Pancreas (tissue), 10 donors: ENCODE results near the gene CERT1. TPM values are rescaled to one million over a fixed set of nuclear protein-coding genes. Genes with fewer than 3 reads are reported as not detected.

Experiments used
- ATAC-seq, 4 donors: fragments of 200-7000 bp; cut with Tn5 transposase; one replicate each; pipeline versions ENCODE4 v1.8.0 to v1.9.1; 2020; ENCODE audit warnings: mild to moderate bottlenecking in 4 of 4, moderate library complexity in 4 of 4
- DNase-seq, 6 donors: peaks; one replicate each; pipeline ENCODE4 v3.0.0-alpha.2; 2020
- FAIRE-seq: peaks from 2 replicates; lab custom pipeline; 2012; peaks lifted over from hg19 to GRCh38; lab: Jason Lieb, UNC
- H3K27ac ChIP-seq, 4 donors: fragments of 200-600 bp; sonication (generic); 1 replicate in 3 of 4; 2 replicates in 1 of 4; pipeline versions ENCODE4 v1.5.0 to v1.8.0; 2020
- H3K27me3 ChIP-seq, 4 donors: fragments of 200-600 bp; one replicate each; pipeline ENCODE4 v1.8.0; 2021
- H3K36me3 ChIP-seq, 3 donors: fragments of 200-600 bp; sonication (generic) in 1 of 3; one replicate each; pipeline versions ENCODE4 v1.5.0 to v1.8.0; 2020 to 2021
- H3K4me1 ChIP-seq, 3 donors: fragments of 200-600 bp; one replicate each; pipeline ENCODE4 v1.8.0; 2021
- H3K4me3 ChIP-seq, 4 donors: fragments of 200-600 bp; sonication (generic) in 2 of 4; one replicate each; pipeline versions ENCODE4 v1.5.0 to v1.8.0; 2020 to 2021
- H3K9me3 ChIP-seq, 4 donors: fragments of 200-600 bp; one replicate each; pipeline ENCODE4 v1.8.0; 2021
- WGBS, 2 donors: extraction: QIAGEN DNeasy Blood & Tissue Kit; methylation state at CpG; one replicate each; pipeline ENCODE4 v1.1.7; 2013; 5-methylcytosine and 5-hydroxymethylcytosine counted together
- intact Hi-C, 3 donors: fragments of 100-400 bp; cut with DNase I; formaldehyde crosslinking; loops; one replicate each; pipeline versions ENCODE4 v1.11.1 to v1.14.2; 2022
- polyA plus RNA-seq, 2 donors: library from polyadenylated mRNA; stranded (reverse); fragments of 200-250 nt; gene quantifications; one replicate each; pipeline ENCODE4 v1.2.3, GENCODE V29; 2013
- total RNA-seq, 6 donors: library from RNA; stranded (reverse); fragmentation: NEBNext Ultra II Directional in 4 of 6; extraction: Animal tissue kit (Norgen Biotek cat#: 25700) in 4 of 6; gene quantifications; one replicate each; pipeline versions ENCODE4 v1.2.1 to v1.2.4, GENCODE V29; 2021 to 2023
- TF ChIP-seq, protein P1 (sequence below), 4 donors: fragments of 200-600 bp; sonication (generic) in 3 of 4; IDR thresholded peaks; one replicate each; pipeline versions ENCODE4 v1.5.0 to v1.8.0; 2021; ENCODE audit warnings: antibody characterized with exemption in 4 of 4
- donor health status: healthy with polysubstance abuse.
- donor health status: DM: no; HTN: no; CAD: no; lungs with moderate emphysema.
- donor health status: DM: no; HTN: no; CAD: no.
- donor health status: control.
- donor health status: control.
- donor health status: Bipolar disorder and iron deficiency.
- donor health status: DM: yes; HTN: yes; CAD: no.
- donor health status: DM: no; HTN: no; CAD: no.
- donor health status: DM: no; HTN: no; CAD: no.
- donor health status: DM: yes; HTN: yes; CAD: no.

The CERT1 gene
- total and polyA plus RNA-seq, 8 donors = 6.2 to 22.7 (median 11.1) TPM

DNA sequence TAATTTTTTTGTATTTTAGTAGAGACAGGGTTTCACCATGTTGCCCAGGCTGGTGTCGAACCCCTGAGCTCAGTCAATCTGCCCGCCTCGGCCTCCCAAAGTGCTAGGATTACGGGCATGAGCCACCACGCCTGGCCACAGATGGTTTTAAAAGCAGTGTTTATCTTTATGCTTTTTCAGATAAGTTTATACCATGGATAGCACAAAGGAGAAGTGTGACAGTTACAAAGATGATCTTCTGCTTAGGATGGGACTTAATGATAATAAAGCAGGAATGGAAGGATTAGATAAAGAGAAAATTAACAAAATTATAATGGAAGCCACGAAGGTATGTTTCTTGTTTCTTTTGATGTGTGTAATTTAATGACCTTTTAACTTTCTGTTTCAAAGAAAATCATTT lies 35.4 kb upstream of the CERT1 start:
- WGBS, 2 donors = 96 to 97% methylated on average over 6 of the region's 6 CpGs
- no peak for FAIRE-seq
- intact Hi-C loops = no loop called here

DNA sequence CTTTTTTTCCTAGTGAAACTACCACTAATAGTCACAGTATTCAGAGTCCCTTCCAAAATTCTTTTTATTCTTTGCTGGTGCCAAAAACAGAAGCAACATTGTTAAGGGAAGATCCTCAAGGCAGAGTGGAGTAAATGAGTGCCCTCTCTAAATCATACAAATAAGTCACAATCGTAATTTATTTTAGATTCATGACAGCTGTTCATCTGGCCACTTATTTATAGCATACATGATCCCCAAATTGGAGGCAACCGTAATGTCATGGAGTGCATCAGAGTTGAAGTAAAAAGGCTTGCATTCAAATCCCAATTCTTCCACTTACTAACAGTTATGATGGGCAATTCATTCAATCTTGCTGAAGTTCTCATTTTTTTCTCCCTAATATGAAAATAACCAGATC lies 33.7 kb upstream of the CERT1 start:
- ATAC-seq (no peak), DNase-seq (no peak), FAIRE-seq (no peak)
- no peaks in the 10 kb centered on the region for H3K27me3 ChIP-seq
- intact Hi-C loops = no loop called here
- H3K9me3 ChIP-seq = no peaks in the 10 kb centered on the region
- 89 to 94% methylated on average over 2 of the region's 2 CpGs for WGBS, 2 donors
- H3K36me3 ChIP-seq = no peaks in the 10 kb centered on the region
- no peak overlapping the region for H3K27ac ChIP-seq
- no peaks in the 10 kb centered on the region for H3K4me1 ChIP-seq
- H3K4me3 ChIP-seq = no peak overlapping the region
- TF ChIP-seq, protein P1, sequence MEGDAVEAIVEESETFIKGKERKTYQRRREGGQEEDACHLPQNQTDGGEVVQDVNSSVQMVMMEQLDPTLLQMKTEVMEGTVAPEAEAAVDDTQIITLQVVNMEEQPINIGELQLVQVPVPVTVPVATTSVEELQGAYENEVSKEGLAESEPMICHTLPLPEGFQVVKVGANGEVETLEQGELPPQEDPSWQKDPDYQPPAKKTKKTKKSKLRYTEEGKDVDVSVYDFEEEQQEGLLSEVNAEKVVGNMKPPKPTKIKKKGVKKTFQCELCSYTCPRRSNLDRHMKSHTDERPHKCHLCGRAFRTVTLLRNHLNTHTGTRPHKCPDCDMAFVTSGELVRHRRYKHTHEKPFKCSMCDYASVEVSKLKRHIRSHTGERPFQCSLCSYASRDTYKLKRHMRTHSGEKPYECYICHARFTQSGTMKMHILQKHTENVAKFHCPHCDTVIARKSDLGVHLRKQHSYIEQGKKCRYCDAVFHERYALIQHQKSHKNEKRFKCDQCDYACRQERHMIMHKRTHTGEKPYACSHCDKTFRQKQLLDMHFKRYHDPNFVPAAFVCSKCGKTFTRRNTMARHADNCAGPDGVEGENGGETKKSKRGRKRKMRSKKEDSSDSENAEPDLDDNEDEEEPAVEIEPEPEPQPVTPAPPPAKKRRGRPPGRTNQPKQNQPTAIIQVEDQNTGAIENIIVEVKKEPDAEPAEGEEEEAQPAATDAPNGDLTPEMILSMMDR (IDR thresholded peaks at IDR 0.05) = no peak

More for the DNA sequence above, 35.4 kb upstream of the CERT1 start:
- no peaks in the 10 kb centered on the region for H3K27me3 ChIP-seq
- no peaks in the 10 kb centered on the region for H3K9me3 ChIP-seq
- TF ChIP-seq, protein P1 (IDR thresholded peaks at IDR 0.05) = no peak
- H3K4me1 ChIP-seq = no peaks in the 10 kb centered on the region
- H3K27ac ChIP-seq = no peak overlapping the region
- no peak overlapping the region for H3K4me3 ChIP-seq
- no peak for DNase-seq
- ATAC-seq = no peak
- H3K36me3 ChIP-seq = no peaks in the 10 kb centered on the region

DNA sequence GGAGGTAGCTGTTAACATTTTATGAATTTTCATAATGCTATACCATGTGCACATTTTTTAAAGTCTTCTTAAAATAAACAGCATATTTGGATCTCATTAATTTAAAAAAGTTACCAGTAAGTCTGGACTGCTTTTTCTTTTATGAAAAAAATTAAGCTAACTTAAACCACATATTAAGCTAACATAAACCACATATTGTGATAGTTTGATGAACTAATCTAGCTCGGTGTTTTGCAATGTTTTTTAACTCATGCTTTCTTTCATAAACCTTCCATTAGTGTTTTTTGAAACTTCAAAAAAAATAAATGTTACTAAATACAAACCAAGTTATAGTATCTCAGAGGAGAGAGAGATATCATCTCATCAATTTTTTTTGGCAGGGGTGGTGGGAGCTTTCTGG lies 26.8 kb upstream of the CERT1 start:
- DNase-seq (no peak), FAIRE-seq (no peak), ATAC-seq (no peak)
- H3K4me3 ChIP-seq = no peak overlapping the region
- H3K27ac ChIP-seq = no peak overlapping the region
- TF ChIP-seq, protein P1 (IDR thresholded peaks at IDR 0.05) = no peak
- intact Hi-C loops = no loop called here
- no peaks in the 10 kb centered on the region for H3K27me3 ChIP-seq
- no peaks in the 10 kb centered on the region for H3K9me3 ChIP-seq
- no peaks in the 10 kb centered on the region for H3K36me3 ChIP-seq
- WGBS, 2 donors = 81 to 88% methylated on average over 1 of the region's 1 CpG
- H3K4me1 ChIP-seq = no peaks in the 10 kb centered on the region

DNA sequence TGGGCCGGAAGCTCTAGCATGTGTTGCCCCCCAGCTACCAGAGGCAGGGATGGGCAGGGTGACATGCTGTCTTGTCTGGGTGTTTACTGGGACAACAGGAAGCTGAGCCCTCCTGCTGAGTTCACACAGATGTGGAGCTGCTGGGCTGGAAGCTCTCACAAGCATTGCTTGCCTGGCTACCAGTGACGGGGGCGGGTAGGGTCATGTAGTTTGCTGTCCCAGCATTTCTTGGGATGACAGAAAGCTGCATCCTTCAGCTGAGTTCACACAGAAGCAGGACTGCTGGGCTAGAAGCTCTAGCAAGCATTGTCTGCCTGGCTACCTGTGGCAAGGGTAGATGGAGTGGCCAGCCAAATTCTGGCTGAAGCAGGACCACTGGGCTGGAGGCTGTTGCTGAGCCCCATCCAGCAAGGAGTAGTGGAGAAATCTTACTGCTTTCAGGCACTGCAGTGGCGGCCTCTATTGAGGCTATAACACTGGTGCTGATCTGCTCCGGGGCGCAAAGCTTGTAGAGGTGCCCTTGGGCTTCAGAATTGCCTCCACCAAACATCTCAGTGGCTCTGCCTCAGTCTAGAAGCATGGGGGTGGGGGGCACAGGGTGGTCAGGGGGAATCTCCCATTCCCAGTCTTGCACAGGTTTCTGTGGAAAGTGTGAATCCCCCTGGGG lies 25.4 kb upstream of the CERT1 start:
- peak in 1 of 4 donors; percentile 31 for ATAC-seq
- no peak overlapping the region for H3K27ac ChIP-seq
- H3K36me3 ChIP-seq = no peaks in the 10 kb centered on the region
- H3K4me1 ChIP-seq = no peaks in the 10 kb centered on the region
- no peaks in the 10 kb centered on the region for H3K27me3 ChIP-seq
- WGBS, 2 donors = 94% methylated on average over 6 of the region's 6 CpGs
- H3K9me3 ChIP-seq = no peaks in the 10 kb centered on the region
- TF ChIP-seq, protein P1 (IDR thresholded peaks at IDR 0.05) = no peak
- FAIRE-seq = no peak
- intact Hi-C loops = no loop called here
- H3K4me3 ChIP-seq = no peak overlapping the region
- DNase-seq = no peak

DNA sequence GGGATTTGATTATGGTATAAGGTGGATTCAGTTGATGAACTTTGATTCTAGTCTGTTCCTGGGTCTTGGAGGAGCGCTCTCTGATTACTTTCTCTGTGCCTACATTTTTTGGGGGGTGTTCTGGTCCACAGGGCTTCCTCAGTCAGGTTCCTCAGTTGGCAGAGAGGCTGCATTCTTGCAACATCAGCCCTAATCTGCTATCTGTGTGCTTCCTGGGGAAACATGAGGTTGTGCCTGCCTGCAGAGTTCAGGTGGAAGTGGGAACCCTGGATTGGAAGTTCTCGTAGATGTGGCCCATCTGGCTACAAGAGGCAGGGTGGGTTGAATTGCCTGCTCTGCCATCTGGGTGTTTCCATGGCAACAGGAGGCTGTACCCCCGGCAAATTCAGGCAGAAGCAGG lies 24.7 kb upstream of the CERT1 start:
- Histone ChIP-seq H3K4me3 (no peak overlapping the region), H3K27ac (no peak overlapping the region), H3K27me3 (no peaks in the 10 kb centered on the region), H3K9me3 (no peaks in the 10 kb centered on the region), H3K36me3 (no peaks in the 10 kb centered on the region), H3K4me1 (no peaks in the 10 kb centered on the region)
- WGBS, 2 donors = 88 to 90% methylated on average over 3 of the region's 3 CpGs
- ATAC-seq (no peak), FAIRE-seq (no peak), DNase-seq (no peak)
- intact Hi-C loops = no loop called here
- TF ChIP-seq, protein P1 (IDR thresholded peaks at IDR 0.05) = no peak
